ENCODE measurements around the gene TPST1.

Gene TPST1

GRCh38 chr7:66176914-66177313 is 28.2 kb upstream of the TPST1 start:
- no peak overlapping the region for H3K9ac ChIP-seq (ENCODE audit: low read depth, low read length)
- TF ChIP-seq, protein P1, sequence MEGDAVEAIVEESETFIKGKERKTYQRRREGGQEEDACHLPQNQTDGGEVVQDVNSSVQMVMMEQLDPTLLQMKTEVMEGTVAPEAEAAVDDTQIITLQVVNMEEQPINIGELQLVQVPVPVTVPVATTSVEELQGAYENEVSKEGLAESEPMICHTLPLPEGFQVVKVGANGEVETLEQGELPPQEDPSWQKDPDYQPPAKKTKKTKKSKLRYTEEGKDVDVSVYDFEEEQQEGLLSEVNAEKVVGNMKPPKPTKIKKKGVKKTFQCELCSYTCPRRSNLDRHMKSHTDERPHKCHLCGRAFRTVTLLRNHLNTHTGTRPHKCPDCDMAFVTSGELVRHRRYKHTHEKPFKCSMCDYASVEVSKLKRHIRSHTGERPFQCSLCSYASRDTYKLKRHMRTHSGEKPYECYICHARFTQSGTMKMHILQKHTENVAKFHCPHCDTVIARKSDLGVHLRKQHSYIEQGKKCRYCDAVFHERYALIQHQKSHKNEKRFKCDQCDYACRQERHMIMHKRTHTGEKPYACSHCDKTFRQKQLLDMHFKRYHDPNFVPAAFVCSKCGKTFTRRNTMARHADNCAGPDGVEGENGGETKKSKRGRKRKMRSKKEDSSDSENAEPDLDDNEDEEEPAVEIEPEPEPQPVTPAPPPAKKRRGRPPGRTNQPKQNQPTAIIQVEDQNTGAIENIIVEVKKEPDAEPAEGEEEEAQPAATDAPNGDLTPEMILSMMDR (IDR thresholded peaks at IDR 0.05; ENCODE audit: borderline replicate concordance, extremely low read depth, low read length, poor library complexity, severe bottlenecking) = no peak
- no peak for TF ChIP-seq EZH2 (IDR thresholded peaks at IDR 0.05; ENCODE audit: borderline replicate concordance, low read depth, low read length, severe bottlenecking)
- no peaks in the 10 kb centered on the region for H3K4me1 ChIP-seq (ENCODE audit: insufficient read depth, low read length)
- H4K20me1 ChIP-seq (ENCODE audit: insufficient read depth, low read length) = no peaks in the 10 kb centered on the region
- ATAC-seq (ENCODE audit: insufficient read depth, low read depth) (no peak), DNase-seq (no peak)
- no peaks in the 10 kb centered on the region for H3K79me2 ChIP-seq (ENCODE audit: insufficient read depth, low read length)
- no peak overlapping the region for H3K27ac ChIP-seq (ENCODE audit: low read length)
- H3K9me3 ChIP-seq (ENCODE audit: insufficient read depth, low read length, severe bottlenecking) = no peaks in the 10 kb centered on the region
- H3K36me3 ChIP-seq (ENCODE audit: insufficient read depth, low read length) = no peaks in the 10 kb centered on the region
- no peak overlapping the region for H2AFZ ChIP-seq (ENCODE audit: low read depth, low read length)
- H3K27me3 ChIP-seq (ENCODE audit: insufficient read depth, low read length, poor library complexity) = no peaks in the 10 kb centered on the region
- H3K4me3 ChIP-seq (ENCODE audit: low read depth in 1 of 2, low read length in 2 of 2) = no peak overlapping the region
- H3K4me2 ChIP-seq (ENCODE audit: insufficient read depth, low read length) = no peak overlapping the region

DNA sequence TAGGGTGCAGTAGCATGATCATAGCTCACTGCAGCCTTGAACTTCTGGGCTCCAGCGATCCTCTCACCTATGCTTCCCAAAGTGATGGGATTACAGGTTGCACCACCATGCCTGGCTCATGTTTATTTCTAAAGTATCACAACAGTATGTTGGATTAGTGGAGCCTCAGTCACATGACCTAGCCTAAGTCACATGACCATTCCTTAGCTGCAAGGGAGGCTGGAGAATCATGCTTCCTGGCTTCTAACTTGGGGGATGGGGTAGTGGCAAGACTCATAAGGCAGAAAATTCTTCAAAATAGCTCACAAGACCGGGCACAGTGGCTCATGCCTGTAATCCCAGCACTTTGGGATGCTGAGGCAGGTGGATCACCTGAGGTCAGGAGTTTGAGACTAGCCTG is 26.9 kb upstream of the TPST1 start:
- H3K36me3 ChIP-seq (ENCODE audit: insufficient read depth, low read length) = no peaks in the 10 kb centered on the region

GRCh38 chr7:66181329-66181728 is 23.8 kb upstream of the TPST1 start:
- TF ChIP-seq, protein P1 (IDR thresholded peaks at IDR 0.05; ENCODE audit: borderline replicate concordance, extremely low read depth, low read length, poor library complexity, severe bottlenecking) = no peak
- no peak for TF ChIP-seq EZH2 (IDR thresholded peaks at IDR 0.05; ENCODE audit: borderline replicate concordance, low read depth, low read length, severe bottlenecking)
- Histone ChIP-seq H3K36me3 (ENCODE audit: insufficient read depth, low read length) (no peaks in the 10 kb centered on the region), H3K27ac (ENCODE audit: low read length) (no peak overlapping the region), H2AFZ (ENCODE audit: low read depth, low read length) (no peak overlapping the region), H3K27me3 (ENCODE audit: insufficient read depth, low read length, poor library complexity) (no peaks in the 10 kb centered on the region), H3K4me1 (ENCODE audit: insufficient read depth, low read length) (no peaks in the 10 kb centered on the region), H3K9ac (ENCODE audit: low read depth, low read length) (no peak overlapping the region), H3K4me3 (ENCODE audit: low read depth in 1 of 2, low read length in 2 of 2) (no peak overlapping the region), H4K20me1 (ENCODE audit: insufficient read depth, low read length) (no peaks in the 10 kb centered on the region), H3K9me3 (ENCODE audit: insufficient read depth, low read length, severe bottlenecking) (no peaks in the 10 kb centered on the region), H3K79me2 (ENCODE audit: insufficient read depth, low read length) (no peaks in the 10 kb centered on the region), H3K4me2 (ENCODE audit: insufficient read depth, low read length) (no peak overlapping the region)
- ATAC-seq (ENCODE audit: insufficient read depth, low read depth) (no peak), DNase-seq (no peak)

More for the DNA sequence above, 26.9 kb upstream of the TPST1 start:
- no peaks in the 10 kb centered on the region for H3K9me3 ChIP-seq (ENCODE audit: insufficient read depth, low read length, severe bottlenecking)
- no peak overlapping the region for H3K27ac ChIP-seq (ENCODE audit: low read length)
- DNase-seq (no peak), ATAC-seq (ENCODE audit: insufficient read depth, low read depth) (no peak)
- no peak overlapping the region for H3K9ac ChIP-seq (ENCODE audit: low read depth, low read length)
- no peaks in the 10 kb centered on the region for H3K27me3 ChIP-seq (ENCODE audit: insufficient read depth, low read length, poor library complexity)
- H4K20me1 ChIP-seq (ENCODE audit: insufficient read depth, low read length) = no peaks in the 10 kb centered on the region
- H3K4me2 ChIP-seq (ENCODE audit: insufficient read depth, low read length) = no peak overlapping the region
- no peaks in the 10 kb centered on the region for H3K79me2 ChIP-seq (ENCODE audit: insufficient read depth, low read length)
- no peak overlapping the region for H2AFZ ChIP-seq (ENCODE audit: low read depth, low read length)
- H3K4me1 ChIP-seq (ENCODE audit: insufficient read depth, low read length) = no peaks in the 10 kb centered on the region
- no peak overlapping the region for H3K4me3 ChIP-seq (ENCODE audit: low read depth in 1 of 2, low read length in 2 of 2)
- TF ChIP-seq EZH2 (IDR thresholded peaks at IDR 0.05; ENCODE audit: borderline replicate concordance, low read depth, low read length, severe bottlenecking) = no peak
- TF ChIP-seq, protein P1 (IDR thresholded peaks at IDR 0.05; ENCODE audit: borderline replicate concordance, extremely low read depth, low read length, poor library complexity, severe bottlenecking) = no peak

DNA sequence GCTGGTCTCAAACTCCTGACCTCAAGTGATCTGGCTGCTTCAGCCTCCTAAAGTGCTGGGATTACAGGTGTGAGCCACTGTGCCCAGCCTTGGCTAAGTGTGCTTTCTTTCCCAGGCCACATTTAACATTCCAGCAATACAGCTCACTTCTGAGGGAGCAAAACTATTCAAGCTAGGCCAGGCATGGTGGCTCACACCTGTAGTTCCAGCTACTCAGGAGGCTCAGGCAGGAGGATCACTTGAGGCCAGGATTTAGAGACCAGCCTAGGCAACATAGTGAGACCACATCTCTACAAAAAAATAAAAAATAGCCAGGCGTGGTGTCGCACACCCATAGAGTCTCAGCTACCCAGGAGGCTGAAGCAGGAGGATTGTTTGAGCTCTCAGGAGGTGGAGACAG is 23.3 kb upstream of the TPST1 start:
- TF ChIP-seq, protein P1 (IDR thresholded peaks at IDR 0.05; ENCODE audit: borderline replicate concordance, extremely low read depth, low read length, poor library complexity, severe bottlenecking) = no peak
- TF ChIP-seq EZH2 (IDR thresholded peaks at IDR 0.05; ENCODE audit: borderline replicate concordance, low read depth, low read length, severe bottlenecking) = no peak
- Histone ChIP-seq H2AFZ (ENCODE audit: low read depth, low read length) (no peak overlapping the region), H3K36me3 (ENCODE audit: insufficient read depth, low read length) (no peaks in the 10 kb centered on the region), H3K4me3 (ENCODE audit: low read depth in 1 of 2, low read length in 2 of 2) (no peak overlapping the region), H3K9me3 (ENCODE audit: insufficient read depth, low read length, severe bottlenecking) (no peaks in the 10 kb centered on the region), H3K27ac (ENCODE audit: low read length) (no peak overlapping the region), H3K9ac (ENCODE audit: low read depth, low read length) (no peak overlapping the region), H3K27me3 (ENCODE audit: insufficient read depth, low read length, poor library complexity) (no peaks in the 10 kb centered on the region), H3K79me2 (ENCODE audit: insufficient read depth, low read length) (no peaks in the 10 kb centered on the region), H3K4me2 (ENCODE audit: insufficient read depth, low read length) (no peak overlapping the region), H4K20me1 (ENCODE audit: insufficient read depth, low read length) (no peaks in the 10 kb centered on the region), H3K4me1 (ENCODE audit: insufficient read depth, low read length) (no peaks in the 10 kb centered on the region)
- ATAC-seq (ENCODE audit: insufficient read depth, low read depth) (no peak), DNase-seq (no peak)
